Smooth muscle cell of the pulmonary artery (primary cell): ENCODE measurements around the gene CLIP3. TPM values are rescaled to one million over a fixed set of nuclear protein-coding genes. Genes with fewer than 3 reads are reported as not detected.

ENCODE experiments used
- total RNA-seq: library from RNA; depleted of rRNA; stranded (reverse); fragments of >200 nt; gene quantifications from 2 replicates; pipeline ENCODE4 v1.2.3, GENCODE V29; 2014

Gene CLIP3, protein sequence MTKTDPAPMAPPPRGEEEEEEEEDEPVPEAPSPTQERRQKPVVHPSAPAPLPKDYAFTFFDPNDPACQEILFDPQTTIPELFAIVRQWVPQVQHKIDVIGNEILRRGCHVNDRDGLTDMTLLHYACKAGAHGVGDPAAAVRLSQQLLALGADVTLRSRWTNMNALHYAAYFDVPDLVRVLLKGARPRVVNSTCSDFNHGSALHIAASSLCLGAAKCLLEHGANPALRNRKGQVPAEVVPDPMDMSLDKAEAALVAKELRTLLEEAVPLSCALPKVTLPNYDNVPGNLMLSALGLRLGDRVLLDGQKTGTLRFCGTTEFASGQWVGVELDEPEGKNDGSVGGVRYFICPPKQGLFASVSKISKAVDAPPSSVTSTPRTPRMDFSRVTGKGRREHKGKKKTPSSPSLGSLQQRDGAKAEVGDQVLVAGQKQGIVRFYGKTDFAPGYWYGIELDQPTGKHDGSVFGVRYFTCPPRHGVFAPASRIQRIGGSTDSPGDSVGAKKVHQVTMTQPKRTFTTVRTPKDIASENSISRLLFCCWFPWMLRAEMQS
- total RNA-seq, result 31.5 and 42.9 TPM in 2 replicates

DNA sequence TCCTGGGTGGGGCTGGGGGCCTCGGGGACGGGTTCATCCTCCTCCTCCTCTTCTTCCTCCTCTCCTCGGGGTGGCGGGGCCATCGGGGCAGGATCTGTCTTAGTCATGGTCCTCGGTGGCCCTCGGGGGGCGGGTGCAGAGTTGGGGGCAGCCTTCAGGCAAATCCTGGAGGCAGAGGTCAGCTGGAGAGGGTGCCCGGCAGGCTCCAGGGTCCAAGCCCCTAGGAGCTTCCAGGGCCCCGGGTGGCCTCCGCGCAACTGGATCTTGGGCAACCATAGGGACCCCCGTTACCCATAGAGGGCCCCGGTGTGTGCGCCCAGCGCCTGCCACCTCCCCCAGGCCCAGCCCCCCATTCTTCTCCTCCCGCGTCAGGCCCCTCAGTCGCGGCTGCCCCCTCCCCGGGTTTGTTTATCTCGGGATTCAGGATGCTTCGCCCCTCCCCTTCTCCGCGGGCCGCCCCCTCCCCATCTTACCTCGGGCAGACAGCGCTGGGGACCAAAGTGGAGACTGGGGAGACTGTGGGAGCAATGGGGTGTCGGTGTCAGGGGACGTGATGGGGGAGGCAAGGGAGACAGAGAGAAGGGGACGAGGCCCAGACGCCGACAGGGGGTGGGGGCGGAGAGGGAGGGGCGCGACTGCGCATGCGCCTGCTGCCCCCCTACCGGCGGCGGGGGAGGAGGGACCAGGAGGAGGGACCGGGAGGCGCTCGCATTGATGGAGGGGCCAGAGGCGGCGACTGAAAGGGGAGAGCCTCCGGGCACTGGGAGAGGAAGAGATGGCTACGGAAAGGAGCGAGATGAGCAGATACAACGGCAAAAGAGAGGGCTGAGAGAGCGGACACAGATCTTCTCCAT lies at the start of gene CLIP3:
Gene CLIP3, minus strand, starts transcription at position 623 of the 854 bp plus-strand sequence. Its CDS starts 516 bp downstream, at position 107.

DNA sequence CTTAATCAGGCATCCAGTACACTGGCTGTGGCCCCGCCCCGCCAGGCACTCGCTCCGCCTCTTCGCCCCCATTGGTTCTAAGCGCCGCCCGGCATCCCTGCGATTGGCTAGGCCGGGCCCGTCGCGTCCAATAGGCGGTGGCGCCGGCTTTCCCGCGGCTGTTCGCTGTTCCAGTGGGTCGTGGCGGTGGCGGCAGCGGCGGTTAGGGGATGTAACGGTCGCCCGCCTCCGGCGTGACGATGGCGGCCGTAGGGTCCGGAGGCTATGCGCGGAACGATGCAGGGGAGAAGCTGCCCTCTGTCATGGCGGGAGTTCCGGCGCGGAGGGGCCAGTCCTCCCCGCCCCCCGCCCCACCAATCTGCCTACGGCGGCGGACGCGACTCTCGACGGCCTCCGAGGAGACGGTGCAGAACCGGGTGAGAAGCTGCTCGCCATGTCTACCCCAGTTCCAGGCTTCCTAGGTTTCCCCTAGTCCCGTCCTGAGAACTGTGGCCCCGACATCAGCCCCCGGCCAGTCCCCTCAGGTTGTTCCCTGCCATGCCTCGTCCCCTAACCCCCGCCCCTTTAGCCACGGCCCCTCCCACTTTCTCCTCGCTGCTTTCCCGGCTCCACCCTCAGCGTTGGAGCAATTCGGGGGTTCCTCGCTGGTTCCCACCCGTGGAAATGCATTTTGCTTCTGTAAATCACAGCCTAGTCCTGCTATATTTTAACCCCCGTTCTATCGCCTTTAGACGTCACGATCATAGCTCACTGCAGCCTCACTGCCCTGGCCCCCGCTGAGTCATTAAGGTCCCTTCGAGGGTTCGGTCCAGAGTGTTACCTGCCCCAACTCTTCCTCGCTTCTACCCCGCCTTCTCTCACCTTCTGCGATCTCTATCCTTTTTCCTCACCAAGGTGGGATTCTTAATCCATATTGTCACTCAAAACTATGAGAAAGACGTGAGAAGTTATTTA lies 22.3 kb upstream of the CLIP3 start, which contains the start of gene WDR62:
Gene WDR62, plus strand, starts transcription at position 165 of the 954 bp plus-strand sequence. Its CDS starts 75 bp downstream, at position 240.

DNA sequence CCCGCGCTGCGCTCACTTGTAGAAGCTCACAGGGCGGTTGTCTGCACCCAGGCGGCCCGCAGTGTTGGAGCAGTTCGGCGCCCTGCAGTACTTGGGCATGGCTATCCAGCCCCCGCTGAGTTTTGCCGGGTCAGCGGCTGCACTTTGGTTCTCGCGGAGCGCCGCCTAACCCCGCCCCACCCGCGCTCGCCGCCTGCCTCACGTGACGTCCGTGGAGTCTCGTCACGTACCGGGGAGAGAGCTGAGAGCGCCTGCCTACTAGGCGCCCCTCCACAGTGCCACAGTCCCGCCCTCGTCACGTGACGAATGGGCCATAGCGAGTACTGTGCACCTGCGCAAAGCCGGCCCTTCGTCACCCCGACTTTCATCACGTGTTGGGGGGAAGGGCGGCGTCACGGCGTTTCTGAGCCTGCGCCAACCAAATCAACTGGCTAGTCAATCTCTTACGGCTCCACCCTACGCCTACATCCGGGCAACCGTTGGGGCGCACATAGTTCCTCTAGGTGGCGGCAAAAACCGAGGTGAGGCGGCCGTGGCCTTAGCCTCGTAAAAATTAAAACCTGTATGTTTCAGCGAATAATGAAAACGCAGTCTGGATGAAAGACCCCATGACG lies 21.6 kb upstream of the CLIP3 start, which contains the start of gene THAP8:
Gene THAP8, minus strand, starts transcription at position 167 of the 614 bp plus-strand sequence. Its CDS starts 68 bp downstream, at position 99.

DNA sequence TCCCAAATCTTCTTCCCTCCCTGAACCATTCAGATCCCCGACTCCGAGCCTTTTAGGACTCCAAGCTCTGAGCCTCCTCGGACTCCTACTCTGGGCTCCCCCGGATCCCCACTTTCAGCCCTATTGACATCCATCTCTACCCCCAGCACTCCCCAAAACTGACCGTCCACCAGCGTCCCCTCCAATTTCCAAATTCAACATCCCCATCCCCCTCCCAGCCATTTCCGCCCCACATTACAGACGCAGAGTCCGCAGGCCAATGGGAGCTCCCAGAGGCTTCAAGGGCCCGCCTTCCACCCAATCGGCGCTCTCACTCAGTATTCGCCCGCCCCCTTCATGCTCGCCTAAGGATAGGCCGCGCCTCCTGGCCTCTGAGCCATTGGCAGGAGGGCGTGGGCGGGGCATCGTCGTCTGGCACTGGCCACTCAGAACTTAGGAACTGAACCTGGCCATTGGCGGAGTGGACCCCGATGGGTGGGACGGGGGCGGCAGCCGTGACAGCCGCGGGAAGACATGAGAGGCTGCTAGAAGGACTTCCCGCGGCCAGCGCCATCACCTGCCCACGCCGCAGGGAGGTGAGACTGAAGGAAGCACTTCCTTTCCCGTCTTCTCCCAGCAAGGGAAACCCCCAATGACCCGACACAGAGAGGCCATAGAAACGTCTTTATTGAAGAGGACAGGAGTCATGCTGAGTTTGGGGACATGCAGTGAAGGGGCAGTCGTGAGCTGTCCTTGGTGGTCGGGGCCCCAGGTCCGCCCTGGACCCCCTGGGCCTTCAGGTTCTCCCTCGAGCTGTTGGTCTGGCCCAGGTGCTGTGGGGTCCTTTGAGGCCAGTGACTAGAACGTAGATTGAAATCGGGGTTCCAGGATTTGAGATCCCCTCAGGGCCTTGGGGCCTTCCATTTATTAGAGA lies 18.4 kb downstream of the CLIP3 start, which contains the start of gene ALKBH6:
Gene ALKBH6, minus strand, starts transcription at position 202 of the 913 bp plus-strand sequence. CDS start 816 bp downstream, outside the sequence.

DNA sequence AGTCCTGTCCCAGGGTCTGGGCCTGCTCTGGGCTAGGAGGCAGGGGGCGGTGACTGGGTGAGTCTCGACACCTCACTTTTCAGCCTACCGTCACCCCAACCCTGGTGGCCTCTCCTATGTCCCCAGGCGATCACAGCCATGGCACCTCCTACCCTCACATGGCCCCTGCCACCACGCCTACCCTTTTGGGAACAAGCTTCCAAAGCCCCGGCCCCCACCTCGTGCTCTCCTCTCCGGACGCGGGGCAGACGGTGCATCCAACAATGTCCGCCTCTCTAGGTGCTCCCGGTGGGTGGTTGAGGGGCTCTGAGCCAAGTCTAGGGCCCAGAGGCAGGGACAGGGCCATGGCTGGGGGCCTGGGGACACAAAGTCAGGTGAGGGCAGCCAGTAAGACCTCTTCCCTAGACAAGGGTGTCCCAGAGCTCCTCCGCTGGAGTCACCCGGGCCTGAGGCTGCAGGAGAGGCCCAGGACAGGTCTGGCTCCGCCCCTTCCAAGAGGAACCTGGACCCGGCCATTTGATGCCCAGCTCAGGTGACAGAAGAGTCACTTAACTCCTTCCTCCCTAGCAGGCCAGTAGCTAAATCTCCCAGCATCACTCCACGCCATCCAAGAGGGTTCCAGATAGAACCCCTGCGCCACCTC lies 24.2 kb downstream of the CLIP3 start, which contains the start of gene SYNE4:
Gene SYNE4, minus strand, starts transcription at position 478 of the 643 bp plus-strand sequence. Its CDS starts 132 bp downstream, at position 346.

DNA sequence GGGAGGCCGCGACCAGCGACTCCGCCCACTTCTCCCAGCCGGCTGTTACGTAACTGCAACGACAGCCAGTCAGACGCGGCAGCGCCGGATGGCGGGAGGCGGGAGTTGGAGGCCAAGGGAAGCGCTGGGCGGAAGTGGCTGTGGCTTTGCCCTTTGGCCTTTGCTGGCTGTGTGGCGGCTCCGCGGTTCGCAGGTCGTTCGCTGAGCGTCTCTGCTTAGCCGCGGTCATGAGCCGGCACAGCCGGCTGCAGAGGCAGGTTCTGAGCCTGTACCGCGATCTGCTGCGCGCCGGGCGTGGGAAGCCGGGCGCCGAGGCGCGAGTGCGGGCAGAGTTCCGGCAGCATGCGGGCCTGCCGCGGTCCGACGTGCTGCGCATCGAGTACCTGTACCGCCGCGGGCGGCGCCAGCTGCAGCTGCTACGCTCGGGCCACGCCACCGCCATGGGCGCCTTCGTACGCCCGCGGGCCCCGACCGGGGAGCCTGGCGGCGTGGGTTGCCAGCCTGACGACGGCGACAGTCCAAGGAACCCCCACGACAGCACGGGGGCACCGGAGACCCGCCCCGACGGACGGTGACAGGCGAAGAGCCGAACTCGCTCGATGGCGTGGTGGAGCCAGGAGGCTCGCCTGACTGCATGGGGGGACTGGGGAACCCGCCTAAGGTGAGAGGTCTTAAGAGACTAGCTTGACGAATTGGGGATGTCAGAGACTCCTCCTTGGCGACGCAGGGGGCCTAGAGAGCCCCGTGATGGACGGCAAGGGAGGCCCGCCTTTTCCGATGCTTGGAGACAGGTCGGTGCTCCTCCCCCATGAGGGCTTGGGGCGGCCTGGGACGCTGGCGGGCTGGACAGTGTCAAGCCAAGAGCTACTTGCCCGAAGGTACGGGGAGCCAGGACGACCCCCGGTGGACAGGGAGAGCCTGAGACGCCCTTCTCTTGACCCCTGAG lies 37.4 kb downstream of the CLIP3 start, which contains the start of gene SDHAF1:
Gene SDHAF1, plus strand, starts transcription at position 141 of the 946 bp plus-strand sequence. Its CDS starts 87 bp downstream, at position 228.

Other genes starting within 250 kb of the CLIP3 start
- gene PRODH2, start 220.0 kb downstream of the CLIP3 start, total RNA-seq, result not detected in 2 replicates
- gene NPHS1, start 180.4 kb downstream of the CLIP3 start, total RNA-seq, result not detected in 2 replicates
- gene KIRREL2, start 176.0 kb downstream of the CLIP3 start, total RNA-seq, result not detected in 2 replicates
- 23.2 and 28.9 TPM in 2 replicates for gene APLP1, start 164.3 kb downstream of the CLIP3 start, total RNA-seq
- 2.5 and 5.2 TPM in 2 replicates for gene NFKBID, start 132.3 kb downstream of the CLIP3 start, total RNA-seq
- gene HCST, start 130.3 kb downstream of the CLIP3 start, total RNA-seq, result 0.46 and 1.2 TPM in 2 replicates
- gene TYROBP, start 124.6 kb downstream of the CLIP3 start, total RNA-seq, result not detected in 2 replicates
- 5.1 and 7.1 TPM in 2 replicates for gene LRFN3, start 96.5 kb downstream of the CLIP3 start, total RNA-seq
- gene SDHAF1, start 37.7 kb downstream of the CLIP3 start, total RNA-seq, result 7.7 and 8.0 TPM in 2 replicates
- gene SYNE4, start 24.1 kb downstream of the CLIP3 start, total RNA-seq, result 0.13 and 0.20 TPM in 2 replicates
- 12.6 and 18.2 TPM in 2 replicates for gene ALKBH6, start 18.7 kb downstream of the CLIP3 start, total RNA-seq
- gene THAP8, start 21.4 kb upstream of the CLIP3 start, total RNA-seq, result 3.3 and 5.5 TPM in 2 replicates
- gene WDR62, start 22.0 kb upstream of the CLIP3 start, total RNA-seq, result 1.7 and 2.3 TPM in 2 replicates
- gene OVOL3, start 78.3 kb upstream of the CLIP3 start, total RNA-seq, result not detected in 2 replicates
- gene POLR2I, start 82.0 kb upstream of the CLIP3 start, total RNA-seq, result 65.5 and 83.0 TPM in 2 replicates
- 172 and 201 TPM in 2 replicates for gene TBCB, start 82.6 kb upstream of the CLIP3 start, total RNA-seq
- 461 and 505 TPM in 2 replicates for gene CAPNS1, start 107.2 kb upstream of the CLIP3 start, total RNA-seq
- gene COX7A1, start 119.6 kb upstream of the CLIP3 start, total RNA-seq, result 13.2 and 34.2 TPM in 2 replicates
- gene ZNF565, start 181.8 kb upstream of the CLIP3 start, total RNA-seq, result 7.5 and 8.0 TPM in 2 replicates
- 64.4 and 67.2 TPM in 2 replicates for gene ZNF146, start 182.2 kb upstream of the CLIP3 start, total RNA-seq